Naive B cell (primary cell): ENCODE data around the gene ZCWPW1. TPM values are rescaled to one million over a fixed set of nuclear protein-coding genes. Genes with fewer than 3 reads are reported as not detected.
"Not testable (repeated sequence)": the region's sequence is repeated elsewhere in the genome, so short reads cannot be mapped to it uniquely, and the experiment has no call there.

Source experiments
- ATAC-seq, 2 donors: fragments of 150-1000 bp; cut with Tn5 transposase; 2 replicates each; pipeline ENCODE4 v1.10.0; 2021; ENCODE audit warnings: low read depth in 2 of 2, mild to moderate bottlenecking in 2 of 2, moderate library complexity in 2 of 2
- DNase-seq: peaks from one replicate; pipeline ENCODE4 v3.0.0; 2022
- H3K27ac Mint-ChIP-seq, 6 donors: one replicate each; pipeline ENCODE4 v1.8.0; 2020 to 2022; ENCODE audit warnings: mild to moderate bottlenecking in 6 of 6, mixed read lengths in 6 of 6, moderate library complexity in 5 of 6, inconsistent platforms in 2 of 6
- H3K27me3 Mint-ChIP-seq, 3 donors: one replicate each; pipeline ENCODE4 v1.8.0; 2021 to 2022; ENCODE audit warnings: mixed read lengths in 3 of 3, mild to moderate bottlenecking in 1 of 3
- H3K36me3 Mint-ChIP-seq, 2 donors: one replicate each; pipeline ENCODE4 v1.8.0; 2020 to 2022; ENCODE audit warnings: mixed read lengths in 2 of 2, inconsistent platforms in 1 of 2, mild to moderate bottlenecking in 1 of 2
- H3K4me1 Mint-ChIP-seq, 3 donors: one replicate each; pipeline ENCODE4 v1.8.0; 2020 to 2022; ENCODE audit warnings: mixed read lengths in 3 of 3, inconsistent platforms in 1 of 3, mild to moderate bottlenecking in 1 of 3, moderate library complexity in 1 of 3
- H3K4me3 Mint-ChIP-seq, 8 donors: one replicate each; pipeline ENCODE4 v1.8.0; 2020 to 2022; ENCODE audit warnings: mild to moderate bottlenecking in 8 of 8, mixed read lengths in 8 of 8, moderate library complexity in 8 of 8, inconsistent platforms in 2 of 8
- H3K9me3 Mint-ChIP-seq, 7 donors: one replicate each; pipeline ENCODE4 v1.8.0; 2020 to 2022; ENCODE audit warnings: mixed read lengths in 7 of 7, mild to moderate bottlenecking in 5 of 7, inconsistent platforms in 2 of 7, moderate library complexity in 1 of 7
- polyA plus RNA-seq, 6 donors: library from polyadenylated mRNA; unstranded; fragments of 300-500 nt; fragmentation: Illumina TruSeq; gene quantifications; one replicate each; pipeline ENCODE4 v1.2.3, GENCODE V29; 2021; ENCODE audit warnings: low read depth in 6 of 6

Gene ZCWPW1
- polyA plus RNA-seq, 6 donors from 2014 or later: 9.4 to 24.9 (median 13.3) TPM

GRCh38 chr7:100356416-100357068 lies 72.0 kb downstream of the ZCWPW1 start:
- DNase-seq: no peak
- peak overlapping the region in 1 of 8 donors; percentile 9 for H3K4me3 Mint-ChIP-seq
- peaks cover 9 to 21% of the 10 kb centered on the region in 2 donors for H3K36me3 Mint-ChIP-seq
- no peak for ATAC-seq
- peaks cover 21 to 36% (median 28%) of the 10 kb centered on the region in 3 donors for H3K4me1 Mint-ChIP-seq
- H3K9me3 Mint-ChIP-seq: no peaks in the 10 kb centered on the region
- H3K27ac Mint-ChIP-seq: peak overlapping the region in 4 of 6 donors; percentile 41 to 86 (median 70)
- H3K27me3 Mint-ChIP-seq: no peaks in the 10 kb centered on the region

- Mint-ChIP-seq H3K36me3 (peaks cover 0 to 21% of the 10 kb centered on the region in 2 donors), H3K4me3 (peak overlapping the region in 1 of 8 donors; percentile 50), H3K27me3 (no peaks in the 10 kb centered on the region), H3K4me1 (peaks cover 19 to 30% (median 27%) of the 10 kb centered on the region in 3 donors), H3K9me3 (no peaks in the 10 kb centered on the region), H3K27ac (peak overlapping the region in 4 of 6 donors; percentile 7 to 68 (median 46))
- no peak for ATAC-seq
- DNase-seq: no peak
These were observed 74.7 kb downstream of the ZCWPW1 start for GRCh38 chr7:100353685-100354330.

GRCh38 chr7:100352984-100353684 lies 75.4 kb downstream of the ZCWPW1 start:
- no peaks in the 10 kb centered on the region for H3K9me3 Mint-ChIP-seq
- DNase-seq (no peak), ATAC-seq (no peak)
- peak overlapping the region in 2 of 8 donors; percentile 22 to 29 for H3K4me3 Mint-ChIP-seq
- peaks cover 0 to 21% of the 10 kb centered on the region in 2 donors for H3K36me3 Mint-ChIP-seq
- peaks cover 13 to 26% (median 20%) of the 10 kb centered on the region in 3 donors for H3K4me1 Mint-ChIP-seq
- H3K27me3 Mint-ChIP-seq: no peaks in the 10 kb centered on the region
- peak overlapping the region in 4 of 6 donors; percentile 7 to 68 (median 46) for H3K27ac Mint-ChIP-seq

- peak; percentile 66 for ATAC-seq
- peaks cover 6 to 23% (median 18%) of the 10 kb centered on the region in 3 donors for H3K4me1 Mint-ChIP-seq
- not testable (repeated sequence) for DNase-seq, H3K9me3 Mint-ChIP-seq, H3K27ac Mint-ChIP-seq, H3K4me3 Mint-ChIP-seq, H3K27me3 Mint-ChIP-seq
- H3K36me3 Mint-ChIP-seq: peaks cover 0 to 21% of the 10 kb centered on the region in 2 donors
These were observed 76.2 kb downstream of the ZCWPW1 start for GRCh38 chr7:100352230-100352781.

- Mint-ChIP-seq H3K27me3 (no peaks in the 10 kb centered on the region), H3K36me3 (peaks cover 0 to 21% of the 10 kb centered on the region in 2 donors), H3K4me1 (peaks cover 6 to 21% (median 13%) of the 10 kb centered on the region in 3 donors), H3K9me3 (no peaks in the 10 kb centered on the region), H3K27ac (peak overlapping the region in 1 of 6 donors; percentile 62), H3K4me3 (peak overlapping the region in 1 of 8 donors; percentile 29)
- DNase-seq (no peak), ATAC-seq (no peak)
These were observed 76.8 kb downstream of the ZCWPW1 start for GRCh38 chr7:100351657-100352058.

Other genes with a start within 250 kb of the ZCWPW1 start
- 10 to 100 TPM; 37.5 to 67.4 (median 56.4) TPM for gene PVRIG, start 208.8 kb downstream of the ZCWPW1 start, polyA plus RNA-seq
- 10 to 100 TPM in 1 of 6 donors, 1 to 10 TPM in 5; 5.0 to 10.3 (median 8.5) TPM for gene SPDYE3, start 121.0 kb downstream of the ZCWPW1 start, polyA plus RNA-seq
- gene PILRB, start 70.6 kb downstream of the ZCWPW1 start, polyA plus RNA-seq: 10 to 100 TPM in 2 of 6 donors, 1 to 10 TPM in 4; 3.5 to 28.7 (median 7.0) TPM
- gene PILRA, start 55.2 kb downstream of the ZCWPW1 start, polyA plus RNA-seq: 1 to 10 TPM in 1 of 6 donors, under 1 TPM in 4, not detected in 1; 0.53 to 1.8 (median 0.53) TPM
- gene MEPCE, start 1.1 kb upstream of the ZCWPW1 start, polyA plus RNA-seq: 10 to 100 TPM; 10.9 to 24.6 (median 19.5) TPM
- 10 to 100 TPM; 21.8 to 46.8 (median 27.5) TPM for gene PPP1R35, start 7.8 kb upstream of the ZCWPW1 start, polyA plus RNA-seq
- under 1 TPM in 1 of 6 donors, not detected in 5; 0.45 TPM for gene SPACDR, start 35.6 kb upstream of the ZCWPW1 start, polyA plus RNA-seq
- 10 to 100 TPM; 17.5 to 23.6 (median 20.7) TPM for gene TSC22D4, start 50.5 kb upstream of the ZCWPW1 start, polyA plus RNA-seq
- not detected for gene NYAP1, start 55.2 kb upstream of the ZCWPW1 start, polyA plus RNA-seq
- gene AGFG2, start 110.5 kb upstream of the ZCWPW1 start, polyA plus RNA-seq: 1 to 10 TPM in 5 of 6 donors, not detected in 1; 3.1 to 5.9 (median 4.1) TPM
- not detected for gene SAP25, start 145.2 kb upstream of the ZCWPW1 start, polyA plus RNA-seq
- gene LRCH4, start 157.4 kb upstream of the ZCWPW1 start, polyA plus RNA-seq: 100 to 1,000 TPM in 4 of 6 donors, 10 to 100 TPM in 2; 81.4 to 172 (median 106) TPM
- gene FBXO24, start 157.6 kb upstream of the ZCWPW1 start, polyA plus RNA-seq: 1 to 10 TPM in 2 of 6 donors, under 1 TPM in 3, not detected in 1; 0.13 to 1.7 (median 0.89) TPM
- gene PCOLCE, start 173.7 kb upstream of the ZCWPW1 start, polyA plus RNA-seq: 1 to 10 TPM in 1 of 6 donors, under 1 TPM in 4, not detected in 1; 0.23 to 1.1 (median 0.86) TPM
- gene MOSPD3, start 183.8 kb upstream of the ZCWPW1 start, polyA plus RNA-seq: 10 to 100 TPM in 5 of 6 donors, 1 to 10 TPM in 1; 7.7 to 18.2 (median 13.1) TPM
- 1 to 10 TPM in 1 of 6 donors, under 1 TPM in 3, not detected in 2; 0.58 to 1.3 (median 0.65) TPM for gene TFR2, start 212.8 kb upstream of the ZCWPW1 start, polyA plus RNA-seq
- not detected for gene ACTL6B, start 227.7 kb upstream of the ZCWPW1 start, polyA plus RNA-seq
- gene GNB2, start 245.0 kb upstream of the ZCWPW1 start, polyA plus RNA-seq: 10 to 100 TPM; 46.2 to 65.4 (median 56.2) TPM